ENCODE data around the gene PSEN1. TPM values are rescaled to one million over a fixed set of nuclear protein-coding genes. Genes with fewer than 3 reads are reported as not detected.

PSEN1 gene
- polyA plus RNA-seq, 1 donor (not counting 4 experiments of a cell fraction or from before 2014, with no cell fraction given): 32.6 TPM

- dilution Hi-C loops (cut with MboI; ENCODE audit: extremely low pct_ligation_motif_present, low sequenced_read_pairs): no loop called here
- no peaks in the 10 kb centered on the region for H3K9me3 ChIP-seq (ENCODE audit: control insufficient read depth, low read depth, low read length)
- TF ChIP-seq CTCF (optimal IDR thresholded peaks at IDR 0.05 in 1 of 3, IDR thresholded peaks at IDR 0.05 in 1 of 3, conservative IDR thresholded peaks at IDR 0.05 in 1 of 3; ENCODE audit: extremely low read depth in 1 of 3, insufficient read depth in 2 of 3, low read length in 3 of 3) (no peak), EZH2 (IDR thresholded peaks at IDR 0.05; ENCODE audit: low read length) (no peak)
- H3K9ac ChIP-seq (ENCODE audit: control insufficient read depth, extremely low read depth, insufficient read depth, low read length): no peak overlapping the region
- no peaks in the 10 kb centered on the region for H4K20me1 ChIP-seq (ENCODE audit: control insufficient read depth, extremely low read depth, insufficient read depth, low read length)
- FAIRE-seq (no peak), DNase-seq (ENCODE audit: low read depth, low spot score) (no peak)
- H3K79me2 ChIP-seq (ENCODE audit: control insufficient read depth, insufficient read depth, low read length): no peaks in the 10 kb centered on the region
- no peaks in the 10 kb centered on the region for H3K9me1 ChIP-seq (ENCODE audit: control insufficient read depth, extremely low read depth, insufficient read depth, low read length)
- H3K4me3 ChIP-seq (ENCODE audit: control insufficient read depth in 2 of 3, extremely low read depth in 1 of 3, insufficient read depth in 2 of 3, low read depth in 1 of 3, low read length in 3 of 3): no peak overlapping the region
- no peak overlapping the region for H3K27ac ChIP-seq (ENCODE audit: control insufficient read depth, insufficient read depth, low read length)
- no peak overlapping the region for H2AFZ ChIP-seq (ENCODE audit: control insufficient read depth, low read length)
- H3K36me3 ChIP-seq (ENCODE audit: control insufficient read depth in 2 of 2, extremely low read depth in 1 of 2, insufficient read depth in 2 of 2, low read length in 2 of 2): peaks cover 25 to 31% of the 10 kb centered on the region in 2 experiments
- no peaks in the 10 kb centered on the region for H3K27me3 ChIP-seq (ENCODE audit: control insufficient read depth, extremely low read depth, insufficient read depth, low read length)
- H3K4me1 ChIP-seq (ENCODE audit: control insufficient read depth, extremely low read depth, insufficient read depth, low read length): peaks cover 6% of the 10 kb centered on the region
- no peak overlapping the region for H3K4me2 ChIP-seq (ENCODE audit: control insufficient read depth, extremely low read depth, insufficient read depth, low read depth, low read length)
Measured at GRCh38 chr14:73170686-73171085, 34.4 kb downstream of the PSEN1 start.

DNA sequence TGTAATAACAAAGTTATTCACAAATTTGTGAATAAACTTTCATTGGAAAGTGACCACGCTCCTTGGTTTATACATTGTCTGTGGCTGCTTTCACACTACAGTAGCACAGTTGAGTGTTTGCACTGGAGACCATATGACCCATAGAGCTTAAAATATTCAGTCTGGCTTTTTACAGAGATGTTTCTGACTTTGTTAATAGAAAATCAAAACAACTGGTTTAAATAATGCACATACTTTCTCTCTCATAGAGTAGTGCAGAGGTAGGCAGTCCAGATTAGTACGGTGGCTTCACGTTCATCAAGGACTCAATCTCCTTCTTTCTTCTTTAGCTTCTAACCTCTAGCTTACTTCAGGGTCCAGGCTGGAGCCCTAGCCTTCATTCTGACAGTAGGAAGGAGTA lies 36.2 kb downstream of the PSEN1 start:
- TF ChIP-seq EZH2 (IDR thresholded peaks at IDR 0.05; ENCODE audit: low read length) (no peak), CTCF (optimal IDR thresholded peaks at IDR 0.05 in 1 of 3, IDR thresholded peaks at IDR 0.05 in 1 of 3, conservative IDR thresholded peaks at IDR 0.05 in 1 of 3; ENCODE audit: extremely low read depth in 1 of 3, insufficient read depth in 2 of 3, low read length in 3 of 3) (no peak)
- H3K4me3 ChIP-seq (ENCODE audit: control insufficient read depth in 2 of 3, extremely low read depth in 1 of 3, insufficient read depth in 2 of 3, low read depth in 1 of 3, low read length in 3 of 3): no peak overlapping the region
- no peak overlapping the region for H3K27ac ChIP-seq (ENCODE audit: control insufficient read depth, insufficient read depth, low read length)
- no peaks in the 10 kb centered on the region for H3K4me1 ChIP-seq (ENCODE audit: control insufficient read depth, extremely low read depth, insufficient read depth, low read length)
- no peak overlapping the region for H3K4me2 ChIP-seq (ENCODE audit: control insufficient read depth, extremely low read depth, insufficient read depth, low read depth, low read length)
- H4K20me1 ChIP-seq (ENCODE audit: control insufficient read depth, extremely low read depth, insufficient read depth, low read length): no peaks in the 10 kb centered on the region
- no peaks in the 10 kb centered on the region for H3K9me1 ChIP-seq (ENCODE audit: control insufficient read depth, extremely low read depth, insufficient read depth, low read length)
- H3K9ac ChIP-seq (ENCODE audit: control insufficient read depth, extremely low read depth, insufficient read depth, low read length): no peak overlapping the region
- H3K27me3 ChIP-seq (ENCODE audit: control insufficient read depth, extremely low read depth, insufficient read depth, low read length): no peaks in the 10 kb centered on the region
- FAIRE-seq (no peak), DNase-seq (ENCODE audit: low read depth, low spot score) (no peak)
- H3K9me3 ChIP-seq (ENCODE audit: control insufficient read depth, low read depth, low read length): no peaks in the 10 kb centered on the region
- no peak overlapping the region for H2AFZ ChIP-seq (ENCODE audit: control insufficient read depth, low read length)
- no peaks in the 10 kb centered on the region for H3K79me2 ChIP-seq (ENCODE audit: control insufficient read depth, insufficient read depth, low read length)
- dilution Hi-C loops (cut with MboI; ENCODE audit: extremely low pct_ligation_motif_present, low sequenced_read_pairs): no loop called here
- H3K36me3 ChIP-seq (ENCODE audit: control insufficient read depth in 2 of 2, extremely low read depth in 1 of 2, insufficient read depth in 2 of 2, low read length in 2 of 2): peaks cover 27 to 31% of the 10 kb centered on the region in 2 experiments
